ENCODE measurements around the gene GABBR2. TPM values are rescaled to one million over a fixed set of nuclear protein-coding genes. Genes with fewer than 3 reads are reported as not detected.
A peak's percentile ranks its signal among the peaks of the same experiment; 100 is the strongest.

GABBR2 gene
- total RNA-seq, 3 donors from 2014 or later = not detected

GRCh38 chr9:98709968-98710965 is 1.5 kb upstream of the GABBR2 start:
- no peak for DNase-seq (ENCODE audit: low spot score in 2 of 2)
- intact Hi-C loops (cut with DNase I; ENCODE audit: low total_unique reads) = no loop called here
- Histone ChIP-seq H3K4me3 (no peak overlapping the region), H3K27ac (no peak overlapping the region), H3K4me1 (peaks cover 6 to 7% of the 10 kb centered on the region in 2 donors), H3K27me3 (peaks cover 3 to 64% of the 10 kb centered on the region in 2 donors), H3K9me3 (no peaks in the 10 kb centered on the region), H3K36me3 (no peaks in the 10 kb centered on the region)
- TF ChIP-seq POLR2A (IDR thresholded peaks at IDR 0.05) (no peak), CTCF (IDR thresholded peaks at IDR 0.05) (no peak), POLR2AphosphoS5 (IDR thresholded peaks at IDR 0.05) (no peak)

- H3K4me1 ChIP-seq = peaks cover 6 to 7% of the 10 kb centered on the region in 2 donors
- H3K9me3 ChIP-seq = no peaks in the 10 kb centered on the region
- H3K4me3 ChIP-seq = peak overlapping the region; percentile 20 to 60 (median 37)
- intact Hi-C loops (cut with DNase I; ENCODE audit: low total_unique reads) = no loop called here
- H3K27me3 ChIP-seq = peaks cover 3 to 72% of the 10 kb centered on the region in 2 donors
- H3K36me3 ChIP-seq = no peaks in the 10 kb centered on the region
- no peak overlapping the region for H3K27ac ChIP-seq
- no peak for TF ChIP-seq POLR2A (IDR thresholded peaks at IDR 0.05)
- no peak for DNase-seq (ENCODE audit: low spot score in 2 of 2)
These were observed 417 bp downstream of the GABBR2 start for GRCh38 chr9:98708103-98708932.

- Histone ChIP-seq H3K4me3 (peak overlapping the region in 1 of 3 donors; percentile 17), H3K36me3 (no peaks in the 10 kb centered on the region), H3K9me3 (no peaks in the 10 kb centered on the region), H3K4me1 (peaks cover 6 to 7% of the 10 kb centered on the region in 2 donors), H3K27ac (no peak overlapping the region), H3K27me3 (peaks cover 3 to 72% of the 10 kb centered on the region in 2 donors)
- no peak for TF ChIP-seq POLR2AphosphoS5 (IDR thresholded peaks at IDR 0.05)
- no peak for TF ChIP-seq CTCF (IDR thresholded peaks at IDR 0.05)
- TF ChIP-seq POLR2A (IDR thresholded peaks at IDR 0.05) = no peak
- intact Hi-C loops (cut with DNase I; ENCODE audit: low total_unique reads) = no loop called here
- no peak for DNase-seq (ENCODE audit: low spot score in 2 of 2)
These were observed 1.3 kb downstream of the GABBR2 start for GRCh38 chr9:98707166-98708102.

- H3K27me3 ChIP-seq = peaks cover 3 to 71% of the 10 kb centered on the region in 2 donors
- no peaks in the 10 kb centered on the region for H3K36me3 ChIP-seq
- H3K4me3 ChIP-seq = no peak overlapping the region
- TF ChIP-seq POLR2AphosphoS5 (IDR thresholded peaks at IDR 0.05) (no peak), CTCF (IDR thresholded peaks at IDR 0.05) (no peak), POLR2A (IDR thresholded peaks at IDR 0.05) (no peak)
- no peak overlapping the region for H3K27ac ChIP-seq
- no peak for DNase-seq (ENCODE audit: low spot score in 2 of 2)
- no peaks in the 10 kb centered on the region for H3K9me3 ChIP-seq
- H3K4me1 ChIP-seq = peaks cover 6 to 7% of the 10 kb centered on the region in 2 donors
- intact Hi-C loops (cut with DNase I; ENCODE audit: low total_unique reads) = no loop called here
These were observed 2.0 kb downstream of the GABBR2 start for GRCh38 chr9:98706651-98707165.

All from breast epithelium (tissue), 4 donors.